Measurements from ENCODE around the gene ZNF653.

- TF ChIP-seq CTCF (IDR thresholded peaks at IDR 0.05) (no peak), ETV6 (CRISPR knock-in tag; IDR thresholded peaks at IDR 0.05) (no peak), USF2 (CRISPR knock-in tag; IDR thresholded peaks at IDR 0.05) (no peak), OVOL2 (CRISPR knock-in tag; IDR thresholded peaks at IDR 0.05; ENCODE audit: borderline replicate concordance) (no peak), E2F1 (CRISPR knock-in tag; IDR thresholded peaks at IDR 0.05) (no peak), E2F5 (CRISPR knock-in tag; IDR thresholded peaks at IDR 0.05) (no peak), MXD4 (CRISPR knock-in tag; IDR thresholded peaks at IDR 0.05; ENCODE audit: borderline replicate concordance) (no peak), ARID4B (CRISPR knock-in tag; IDR thresholded peaks at IDR 0.05; ENCODE audit: borderline replicate concordance) (no peak)
These were observed 54.2 kb downstream of the ZNF653 start for GRCh38 chr19:11451327-11451870.
